GM23338 (cell line): Measurements from ENCODE around the gene ZNF19.

Experiments used
- EZH2 ChIP-seq: fragments of 200-600 bp; sonication (generic); IDR thresholded peaks from one replicate; pipeline ENCODE4 v1.8.0; 2017; ENCODE audit warnings: antibody characterized with exemption, mild to moderate bottlenecking, low read depth; ENCODE audit not compliant: unreplicated experiment
- EZH2phosphoT487 ChIP-seq: fragments of 200-600 bp; sonication (generic); IDR thresholded peaks from one replicate; pipeline ENCODE4 v1.8.1; 2018; ENCODE audit warnings: antibody characterized with exemption; ENCODE audit not compliant: unreplicated experiment
- JUNB ChIP-seq: IDR thresholded peaks from one replicate; pipeline ENCODE4 v1.6.1; 2016; ENCODE audit warnings: antibody characterized with exemption; ENCODE audit not compliant: unreplicated experiment
- POLR2AphosphoS5 ChIP-seq: IDR thresholded peaks from 2 replicates; pipeline ENCODE4 v1.6.1; 2016; ENCODE audit warnings: antibody characterized with exemption, low read depth
- TF ChIP-seq, protein P1 (sequence below), 2 experiments: fragments of 200-600 bp in 1 of 2; sonication (generic) in 1 of 2; conservative IDR thresholded peaks; 2 replicates each; pipeline versions ENCODE4 v1.5.1 to v1.6.1; 2016 to 2017; ENCODE audit warnings: antibody characterized with exemption in 2 of 2, low read depth in 2 of 2, mild to moderate bottlenecking in 2 of 2, moderate library complexity in 1 of 2
- TF ChIP-seq, protein P2 (sequence below): IDR thresholded peaks from one replicate; pipeline ENCODE4 v1.6.1; 2018; ENCODE audit warnings: antibody characterized with exemption; ENCODE audit not compliant: unreplicated experiment

DNA sequence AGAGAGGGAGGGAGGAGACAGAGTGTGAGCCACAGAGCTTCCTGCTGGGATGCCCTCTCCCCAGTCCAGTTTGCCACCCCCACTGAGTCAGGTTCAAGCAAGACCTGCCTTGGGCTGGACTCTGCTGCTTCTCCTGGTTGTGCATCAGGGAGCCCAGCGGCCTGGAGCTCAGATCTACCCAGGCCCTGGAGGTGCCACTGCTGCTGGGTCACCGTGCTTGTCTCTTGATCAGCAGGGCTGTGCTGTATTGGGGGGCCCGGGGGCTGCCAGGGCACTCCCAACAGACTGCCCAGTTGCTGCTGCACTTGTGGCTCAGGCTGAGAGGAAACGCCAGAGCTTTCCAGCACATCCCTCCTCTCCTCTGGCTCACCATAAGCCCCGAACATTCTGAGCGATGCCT lies 56.2 kb downstream of the ZNF19 start:
- TF ChIP-seq, protein P1, sequence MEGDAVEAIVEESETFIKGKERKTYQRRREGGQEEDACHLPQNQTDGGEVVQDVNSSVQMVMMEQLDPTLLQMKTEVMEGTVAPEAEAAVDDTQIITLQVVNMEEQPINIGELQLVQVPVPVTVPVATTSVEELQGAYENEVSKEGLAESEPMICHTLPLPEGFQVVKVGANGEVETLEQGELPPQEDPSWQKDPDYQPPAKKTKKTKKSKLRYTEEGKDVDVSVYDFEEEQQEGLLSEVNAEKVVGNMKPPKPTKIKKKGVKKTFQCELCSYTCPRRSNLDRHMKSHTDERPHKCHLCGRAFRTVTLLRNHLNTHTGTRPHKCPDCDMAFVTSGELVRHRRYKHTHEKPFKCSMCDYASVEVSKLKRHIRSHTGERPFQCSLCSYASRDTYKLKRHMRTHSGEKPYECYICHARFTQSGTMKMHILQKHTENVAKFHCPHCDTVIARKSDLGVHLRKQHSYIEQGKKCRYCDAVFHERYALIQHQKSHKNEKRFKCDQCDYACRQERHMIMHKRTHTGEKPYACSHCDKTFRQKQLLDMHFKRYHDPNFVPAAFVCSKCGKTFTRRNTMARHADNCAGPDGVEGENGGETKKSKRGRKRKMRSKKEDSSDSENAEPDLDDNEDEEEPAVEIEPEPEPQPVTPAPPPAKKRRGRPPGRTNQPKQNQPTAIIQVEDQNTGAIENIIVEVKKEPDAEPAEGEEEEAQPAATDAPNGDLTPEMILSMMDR (conservative IDR thresholded peaks at IDR 0.05; ENCODE audit: low read depth in 2 of 2), result no peak
- TF ChIP-seq EZH2phosphoT487 (no peak), POLR2AphosphoS5 (no peak), JUNB (no peak), EZH2 (no peak)
- TF ChIP-seq, protein P2, sequence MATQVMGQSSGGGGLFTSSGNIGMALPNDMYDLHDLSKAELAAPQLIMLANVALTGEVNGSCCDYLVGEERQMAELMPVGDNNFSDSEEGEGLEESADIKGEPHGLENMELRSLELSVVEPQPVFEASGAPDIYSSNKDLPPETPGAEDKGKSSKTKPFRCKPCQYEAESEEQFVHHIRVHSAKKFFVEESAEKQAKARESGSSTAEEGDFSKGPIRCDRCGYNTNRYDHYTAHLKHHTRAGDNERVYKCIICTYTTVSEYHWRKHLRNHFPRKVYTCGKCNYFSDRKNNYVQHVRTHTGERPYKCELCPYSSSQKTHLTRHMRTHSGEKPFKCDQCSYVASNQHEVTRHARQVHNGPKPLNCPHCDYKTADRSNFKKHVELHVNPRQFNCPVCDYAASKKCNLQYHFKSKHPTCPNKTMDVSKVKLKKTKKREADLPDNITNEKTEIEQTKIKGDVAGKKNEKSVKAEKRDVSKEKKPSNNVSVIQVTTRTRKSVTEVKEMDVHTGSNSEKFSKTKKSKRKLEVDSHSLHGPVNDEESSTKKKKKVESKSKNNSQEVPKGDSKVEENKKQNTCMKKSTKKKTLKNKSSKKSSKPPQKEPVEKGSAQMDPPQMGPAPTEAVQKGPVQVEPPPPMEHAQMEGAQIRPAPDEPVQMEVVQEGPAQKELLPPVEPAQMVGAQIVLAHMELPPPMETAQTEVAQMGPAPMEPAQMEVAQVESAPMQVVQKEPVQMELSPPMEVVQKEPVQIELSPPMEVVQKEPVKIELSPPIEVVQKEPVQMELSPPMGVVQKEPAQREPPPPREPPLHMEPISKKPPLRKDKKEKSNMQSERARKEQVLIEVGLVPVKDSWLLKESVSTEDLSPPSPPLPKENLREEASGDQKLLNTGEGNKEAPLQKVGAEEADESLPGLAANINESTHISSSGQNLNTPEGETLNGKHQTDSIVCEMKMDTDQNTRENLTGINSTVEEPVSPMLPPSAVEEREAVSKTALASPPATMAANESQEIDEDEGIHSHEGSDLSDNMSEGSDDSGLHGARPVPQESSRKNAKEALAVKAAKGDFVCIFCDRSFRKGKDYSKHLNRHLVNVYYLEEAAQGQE, result no peak
